Measurements from ENCODE around the gene COL6A1.

GRCh38 chr21:45937721-45938452 is 43.7 kb upstream of the COL6A1 start:
- TF ChIP-seq EZH2 (IDR thresholded peaks at IDR 0.05; ENCODE audit: borderline replicate concordance, insufficient read depth, low read length, poor library complexity, severe bottlenecking) (no peak), RAD21 (conservative IDR thresholded peaks at IDR 0.05) (no peak), CTCF (IDR thresholded peaks at IDR 0.05; ENCODE audit: poor library complexity, severe bottlenecking) (no peak), TAF1 (IDR thresholded peaks at IDR 0.05; ENCODE audit: low read depth) (no peak), REST (IDR thresholded peaks at IDR 0.05; ENCODE audit: borderline replicate concordance) (no peak), SMC3 (conservative IDR thresholded peaks at IDR 0.05; ENCODE audit: poor library complexity) (no peak), POLR2AphosphoS5 (IDR thresholded peaks at IDR 0.05) (no peak), EP300 (conservative IDR thresholded peaks at IDR 0.05; ENCODE audit: poor library complexity, severe bottlenecking) (no peak)

All from neural cell (in vitro differentiated cells).